Colonic mucosa (tissue), 4 donors: ENCODE data around the gene LHX3. TPM values are rescaled to one million over a fixed set of nuclear protein-coding genes. Genes with fewer than 3 reads are reported as not detected.

Experiments used
- DNase-seq: peaks from one replicate; pipeline ENCODE4 v3.0.0-alpha.2; 2020
- H3K27ac ChIP-seq: fragments of 200-600 bp; one replicate; pipeline ENCODE4 v1.8.0; 2021
- H3K27me3 ChIP-seq: fragments of 200-600 bp; one replicate; pipeline ENCODE4 v1.8.0; 2021
- H3K36me3 ChIP-seq: fragments of 200-600 bp; one replicate; pipeline ENCODE4 v1.8.0; 2021
- H3K4me1 ChIP-seq: fragments of 200-600 bp; one replicate; pipeline ENCODE4 v1.8.0; 2021; ENCODE audit warnings: mild to moderate bottlenecking
- H3K4me3 ChIP-seq: fragments of 200-600 bp; one replicate; pipeline ENCODE4 v1.8.0; 2021
- H3K9ac ChIP-seq, 2 donors: one replicate each; pipeline ENCODE4 v1.7.0; 2013; ENCODE audit warnings: control low read depth in 2 of 2, low read depth in 2 of 2, low read length in 2 of 2
- H3K9me3 ChIP-seq: fragments of 200-600 bp; one replicate; pipeline ENCODE4 v1.8.0; 2021
- intact Hi-C: fragments of 100-400 bp; cut with DNase I; formaldehyde crosslinking; loops from one replicate; pipeline ENCODE4 v1.14.1; 2022
- total RNA-seq, 2 donors: library from RNA; stranded (reverse); fragmentation: NEBNext Ultra II Directional in 1 of 2; extraction: Animal tissue kit (Norgen Biotek cat#: 25700) in 1 of 2; gene quantifications; one replicate each; pipeline ENCODE4 v1.2.1, GENCODE V29; 2021
- TF ChIP-seq, protein P1 (sequence below): fragments of 200-600 bp; IDR thresholded peaks from one replicate; pipeline ENCODE4 v1.8.0; 2022; ENCODE audit warnings: antibody characterized with exemption, mild to moderate bottlenecking
- donor health status: healthy.
- donor health status: DM: no; HTN: no; CAD: no.
- donor health status: DM: no; HTN: no; CAD: no.

The LHX3 gene
- total RNA-seq, 2 donors from 2014 or later, result not detected

DNA sequence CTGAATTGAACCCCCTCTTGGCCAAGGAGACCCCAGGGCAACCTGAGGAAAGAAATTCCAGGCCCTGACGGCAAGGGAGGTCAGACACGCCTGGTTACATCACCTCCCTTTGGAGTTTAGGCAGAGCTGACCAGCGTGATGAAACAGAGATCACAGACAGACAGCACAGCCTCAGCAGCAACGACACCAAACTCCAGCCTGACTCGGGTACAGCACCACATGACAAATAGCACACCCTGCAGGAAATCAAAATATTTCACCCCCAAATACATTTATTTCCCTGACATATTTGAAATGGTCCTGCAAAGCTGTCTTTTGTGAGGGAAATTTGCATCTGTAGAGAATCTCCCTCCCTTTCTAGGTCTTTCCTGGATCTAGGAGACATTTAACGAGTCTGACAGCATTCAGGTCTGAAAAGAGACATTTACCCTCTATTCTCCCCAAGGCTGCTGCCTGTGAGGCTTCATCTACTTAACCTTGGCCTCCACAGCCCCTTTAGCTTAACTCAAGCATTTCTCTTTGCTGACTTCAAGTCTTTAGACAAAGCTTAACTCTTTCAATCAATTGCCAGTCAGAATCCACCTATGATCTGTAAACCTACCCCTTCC lies 38.1 kb upstream of the LHX3 start:
- TF ChIP-seq, protein P1, sequence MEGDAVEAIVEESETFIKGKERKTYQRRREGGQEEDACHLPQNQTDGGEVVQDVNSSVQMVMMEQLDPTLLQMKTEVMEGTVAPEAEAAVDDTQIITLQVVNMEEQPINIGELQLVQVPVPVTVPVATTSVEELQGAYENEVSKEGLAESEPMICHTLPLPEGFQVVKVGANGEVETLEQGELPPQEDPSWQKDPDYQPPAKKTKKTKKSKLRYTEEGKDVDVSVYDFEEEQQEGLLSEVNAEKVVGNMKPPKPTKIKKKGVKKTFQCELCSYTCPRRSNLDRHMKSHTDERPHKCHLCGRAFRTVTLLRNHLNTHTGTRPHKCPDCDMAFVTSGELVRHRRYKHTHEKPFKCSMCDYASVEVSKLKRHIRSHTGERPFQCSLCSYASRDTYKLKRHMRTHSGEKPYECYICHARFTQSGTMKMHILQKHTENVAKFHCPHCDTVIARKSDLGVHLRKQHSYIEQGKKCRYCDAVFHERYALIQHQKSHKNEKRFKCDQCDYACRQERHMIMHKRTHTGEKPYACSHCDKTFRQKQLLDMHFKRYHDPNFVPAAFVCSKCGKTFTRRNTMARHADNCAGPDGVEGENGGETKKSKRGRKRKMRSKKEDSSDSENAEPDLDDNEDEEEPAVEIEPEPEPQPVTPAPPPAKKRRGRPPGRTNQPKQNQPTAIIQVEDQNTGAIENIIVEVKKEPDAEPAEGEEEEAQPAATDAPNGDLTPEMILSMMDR, result no peak
- Histone ChIP-seq H3K9ac (no peak overlapping the region), H3K27ac (no peak overlapping the region), H3K4me3 (no peak overlapping the region), H3K4me1 (no peaks in the 10 kb centered on the region), H3K36me3 (no peaks in the 10 kb centered on the region), H3K27me3 (no peaks in the 10 kb centered on the region), H3K9me3 (no peaks in the 10 kb centered on the region)
- DNase-seq, result no peak
- intact Hi-C loops, result no loop called here

DNA sequence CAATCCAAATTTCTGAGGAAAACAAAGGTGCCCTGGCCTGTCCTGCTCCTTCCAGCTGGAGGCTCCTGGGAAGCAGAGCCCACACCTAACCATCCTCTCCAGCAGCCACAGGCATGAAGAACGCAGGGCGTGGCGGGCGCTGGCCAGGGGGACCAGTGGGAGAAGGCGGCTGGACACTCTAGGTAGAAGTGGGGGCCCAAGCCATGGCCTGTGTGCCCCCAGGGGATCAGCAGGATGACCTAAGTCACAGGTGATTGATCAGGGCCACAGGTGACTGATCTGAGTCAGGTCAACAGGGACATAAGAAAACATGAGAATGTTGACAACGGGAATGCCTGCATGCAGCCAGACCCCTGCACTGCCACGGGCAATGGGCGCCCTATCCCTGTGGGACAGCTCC lies 37.3 kb upstream of the LHX3 start:
- Histone ChIP-seq H3K9ac (no peak overlapping the region), H3K27ac (no peak overlapping the region), H3K27me3 (no peaks in the 10 kb centered on the region), H3K36me3 (no peaks in the 10 kb centered on the region), H3K9me3 (no peaks in the 10 kb centered on the region), H3K4me3 (no peak overlapping the region), H3K4me1 (no peaks in the 10 kb centered on the region)
- TF ChIP-seq, protein P1, result no peak
- intact Hi-C loops, result no loop called here
- no peak for DNase-seq

DNA sequence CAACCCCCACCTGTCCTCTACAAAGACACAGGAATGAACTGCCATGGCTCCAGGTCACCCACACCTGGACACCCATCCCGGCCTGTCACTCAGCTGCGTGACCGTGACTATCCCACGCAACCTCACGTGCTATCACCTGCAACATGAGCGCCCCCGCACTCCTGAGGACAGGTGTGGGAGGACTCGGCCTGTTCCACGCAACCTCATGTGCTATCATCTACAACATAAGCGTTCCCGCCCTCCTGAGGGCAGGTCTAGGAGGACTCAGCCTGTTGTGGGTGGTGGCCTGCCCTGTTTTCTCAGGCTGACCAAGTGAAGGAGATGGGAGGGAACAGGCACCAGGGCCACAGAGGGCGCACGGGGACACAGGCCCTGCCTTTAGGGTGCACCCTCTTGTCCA lies 36.6 kb upstream of the LHX3 start:
- no peaks in the 10 kb centered on the region for H3K9me3 ChIP-seq
- intact Hi-C loops, result no loop called here
- H3K27ac ChIP-seq, result no peak overlapping the region
- H3K36me3 ChIP-seq, result no peaks in the 10 kb centered on the region
- no peaks in the 10 kb centered on the region for H3K4me1 ChIP-seq
- H3K27me3 ChIP-seq, result no peaks in the 10 kb centered on the region
- TF ChIP-seq, protein P1, result no peak
- DNase-seq, result no peak
- no peak overlapping the region for H3K4me3 ChIP-seq
- H3K9ac ChIP-seq, result no peak overlapping the region

DNA sequence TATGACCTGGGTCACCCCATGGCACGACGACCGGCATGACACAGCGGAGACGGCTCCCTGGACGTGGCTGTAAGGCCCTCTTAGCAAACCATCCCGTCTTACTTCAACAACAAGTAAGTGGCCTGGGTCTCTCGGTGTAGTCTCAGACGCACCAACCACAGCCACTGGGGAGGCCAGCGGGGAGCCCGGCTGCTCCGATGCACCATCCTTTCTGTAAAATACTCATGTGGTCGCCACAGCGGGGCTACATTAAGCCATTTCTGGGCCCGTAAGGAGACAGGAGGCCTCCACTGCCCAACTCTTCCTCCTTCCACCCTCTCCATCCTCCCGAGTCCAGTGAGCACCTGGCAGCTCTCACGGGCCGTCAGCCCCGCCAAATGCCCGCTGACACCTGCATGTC lies 36.0 kb upstream of the LHX3 start:
- H3K4me1 ChIP-seq, result no peaks in the 10 kb centered on the region
- no peak overlapping the region for H3K4me3 ChIP-seq
- intact Hi-C loops, result no loop called here
- TF ChIP-seq, protein P1, result no peak
- H3K9me3 ChIP-seq, result no peaks in the 10 kb centered on the region
- DNase-seq, result no peak
- H3K27me3 ChIP-seq, result no peaks in the 10 kb centered on the region
- no peak overlapping the region for H3K9ac ChIP-seq
- H3K27ac ChIP-seq, result no peak overlapping the region
- no peaks in the 10 kb centered on the region for H3K36me3 ChIP-seq

DNA sequence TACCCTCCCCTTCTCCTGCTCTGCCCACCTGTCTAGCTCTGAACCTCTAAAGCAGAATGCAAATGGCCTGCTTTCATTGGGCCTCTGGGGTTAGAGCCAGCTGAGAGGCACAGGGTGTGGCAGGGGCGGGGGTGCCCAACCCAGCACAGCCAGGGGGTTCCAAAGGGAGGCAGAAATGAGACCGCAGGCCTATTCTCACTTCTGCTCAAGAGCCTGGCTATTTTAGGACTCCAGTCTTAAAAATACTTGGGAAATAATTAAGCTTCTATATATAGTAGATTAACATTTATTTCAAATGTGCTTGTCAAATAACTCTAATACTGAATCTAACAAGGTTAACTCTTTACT lies 35.0 kb upstream of the LHX3 start:
- DNase-seq, result no peak
- no peaks in the 10 kb centered on the region for H3K9me3 ChIP-seq
- H3K4me1 ChIP-seq, result no peaks in the 10 kb centered on the region
- H3K4me3 ChIP-seq, result no peak overlapping the region
- intact Hi-C loops, result no loop called here
- TF ChIP-seq, protein P1, result no peak
- no peak overlapping the region for H3K27ac ChIP-seq
- H3K36me3 ChIP-seq, result no peaks in the 10 kb centered on the region
- no peaks in the 10 kb centered on the region for H3K27me3 ChIP-seq
- H3K9ac ChIP-seq, result no peak overlapping the region
